Subcutaneous adipose tissue (tissue), 4 donors: ENCODE results near the gene LCN12. TPM values are rescaled to one million over a fixed set of nuclear protein-coding genes. Genes with fewer than 3 reads are reported as not detected.

Source experiments
- CTCF ChIP-seq: fragments of 450-650 bp; IDR thresholded peaks from one replicate; pipeline ENCODE4 v1.5.1; 2016; ENCODE audit warnings: low read depth, mild to moderate bottlenecking, control low read depth, antibody characterized with exemption, moderate library complexity
- total RNA-seq, 4 donors: library from RNA; depleted of rRNA; stranded (reverse); fragments of >200 nt; gene quantifications; one replicate each; pipeline ENCODE4 v1.1.0, GENCODE V29; 2016

The LCN12 gene
- total RNA-seq, 4 donors from 2014 or later = not detected

GRCh38 chr9:136937186-136938001 lies 14.7 kb upstream of the LCN12 start:
- no peak for TF ChIP-seq CTCF

- TF ChIP-seq CTCF = no peak
These were observed 12.6 kb upstream of the LCN12 start for GRCh38 chr9:136939431-136939995.

- TF ChIP-seq CTCF = no peak
These were observed 12.0 kb upstream of the LCN12 start for GRCh38 chr9:136939996-136940525.

GRCh38 chr9:136940526-136941230 lies 11.4 kb upstream of the LCN12 start:
- TF ChIP-seq CTCF = no peak

- TF ChIP-seq CTCF = no peak
These were observed 10.6 kb upstream of the LCN12 start for GRCh38 chr9:136941231-136942111.

- TF ChIP-seq CTCF = no peak
These were observed 9.8 kb upstream of the LCN12 start for GRCh38 chr9:136942112-136942880.
